ENCODE measurements around the gene TTL.

The TTL gene

DNA sequence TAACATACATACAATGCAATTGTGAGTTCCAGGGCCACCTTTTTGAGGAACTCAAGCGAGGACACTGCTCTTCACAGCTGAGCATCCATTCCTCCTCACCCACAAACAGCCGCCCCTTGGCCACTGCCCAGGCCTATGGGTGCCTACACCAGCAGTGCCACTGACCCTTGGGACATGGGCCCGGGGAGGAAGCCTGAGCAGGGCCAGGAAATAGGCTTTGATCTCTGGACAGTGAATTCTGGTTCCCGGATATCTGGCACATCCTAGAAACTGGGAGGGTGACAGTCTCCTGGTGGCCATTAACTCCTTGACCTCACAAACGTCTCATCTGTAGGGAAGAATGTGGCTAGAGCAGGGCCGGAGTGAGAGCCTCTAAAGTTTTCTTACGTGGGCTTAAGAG lies 5.5 kb upstream of the TTL start:
- Histone ChIP-seq H3K36me3 (ENCODE audit: control insufficient read depth, insufficient read depth, low read length) (no peaks in the 10 kb centered on the region), H3K4me3 (ENCODE audit: low read length) (no peak overlapping the region), H3K27ac (ENCODE audit: low read length) (no peak overlapping the region), H3K9me3 (ENCODE audit: control insufficient read depth, insufficient read depth, low read length) (no peaks in the 10 kb centered on the region), H3K27me3 (ENCODE audit: control insufficient read depth, insufficient read depth, low read length) (no peaks in the 10 kb centered on the region), H3K4me1 (ENCODE audit: control insufficient read depth, insufficient read depth, low read length) (0 out of 2 replicates have a peak, but pooled peaks cover 2% of the 10 kb centered on the region)
- WGBS (ENCODE audit: insufficient coverage, insufficient read length), result no CpG with 5 or more reads among the region's 7 CpGs
- no peak for DNase-seq (ENCODE audit: low read depth, low spot score)

DNA sequence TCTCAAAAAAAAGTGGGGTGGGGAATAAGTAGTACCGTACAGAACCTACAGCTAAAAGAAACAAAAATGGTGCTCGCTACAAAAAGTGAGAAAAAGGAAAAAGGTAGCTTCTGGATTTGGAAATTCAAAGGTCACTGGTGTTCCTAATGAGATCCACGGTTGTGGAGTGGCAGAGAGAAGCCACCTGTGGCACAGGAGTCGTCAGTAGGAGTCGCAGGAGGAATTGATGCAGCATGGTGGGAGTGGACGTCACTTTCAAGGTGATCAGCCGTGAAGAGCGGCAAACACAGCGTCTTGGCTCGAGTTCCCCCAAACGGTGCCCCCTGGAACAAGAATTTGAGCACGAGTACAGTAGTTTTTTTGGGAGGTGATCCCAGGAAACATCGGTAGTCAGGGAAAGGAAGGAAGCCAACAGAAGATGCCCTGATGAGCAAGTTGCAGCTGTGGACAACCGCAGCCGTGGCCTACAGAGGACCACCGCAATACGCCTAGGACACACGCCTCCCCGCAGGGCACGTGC lies 1.4 kb upstream of the TTL start:
- H3K27ac ChIP-seq (ENCODE audit: low read length), result no peak overlapping the region
- H3K9me3 ChIP-seq (ENCODE audit: control insufficient read depth, insufficient read depth, low read length), result no peaks in the 10 kb centered on the region
- no CpG with 5 or more reads among the region's 20 CpGs for WGBS (ENCODE audit: insufficient coverage, insufficient read length)
- no peaks in the 10 kb centered on the region for H3K27me3 ChIP-seq (ENCODE audit: control insufficient read depth, insufficient read depth, low read length)
- no peaks in the 10 kb centered on the region for H3K36me3 ChIP-seq (ENCODE audit: control insufficient read depth, insufficient read depth, low read length)
- no peak for DNase-seq (ENCODE audit: low read depth, low spot score)
- H3K4me1 ChIP-seq (ENCODE audit: control insufficient read depth, insufficient read depth, low read length), result 0 out of 2 replicates have a peak, but pooled peaks cover 2% of the 10 kb centered on the region
- H3K4me3 ChIP-seq (ENCODE audit: low read length), result peak overlapping the region; percentile 84; the same call in 1 of the 2 replicates

GRCh38 chr2:112481050-112481527 lies 867 bp upstream of the TTL start:
- Histone ChIP-seq H3K4me3 (ENCODE audit: low read length) (peak overlapping the region; percentile 84; the same call in 1 of the 2 replicates), H3K27me3 (ENCODE audit: control insufficient read depth, insufficient read depth, low read length) (no peaks in the 10 kb centered on the region), H3K9me3 (ENCODE audit: control insufficient read depth, insufficient read depth, low read length) (no peaks in the 10 kb centered on the region), H3K36me3 (ENCODE audit: control insufficient read depth, insufficient read depth, low read length) (no peaks in the 10 kb centered on the region), H3K27ac (ENCODE audit: low read length) (no peak overlapping the region), H3K4me1 (ENCODE audit: control insufficient read depth, insufficient read depth, low read length) (0 out of 2 replicates have a peak, but pooled peaks cover 2% of the 10 kb centered on the region)
- DNase-seq (ENCODE audit: low read depth, low spot score), result no peak
- WGBS (ENCODE audit: insufficient coverage, insufficient read length), result no CpG with 5 or more reads among the region's 19 CpGs

GRCh38 chr2:112482309-112483041 lies 519 bp downstream of the TTL start:
- no peaks in the 10 kb centered on the region for H3K27me3 ChIP-seq (ENCODE audit: control insufficient read depth, insufficient read depth, low read length)
- H3K9me3 ChIP-seq (ENCODE audit: control insufficient read depth, insufficient read depth, low read length), result no peaks in the 10 kb centered on the region
- no peak overlapping the region for H3K27ac ChIP-seq (ENCODE audit: low read length)
- peak overlapping the region; percentile 84 for H3K4me3 ChIP-seq (ENCODE audit: low read length)
- 0 out of 2 replicates have a peak, but pooled peaks cover 2% of the 10 kb centered on the region for H3K4me1 ChIP-seq (ENCODE audit: control insufficient read depth, insufficient read depth, low read length)
- no CpG with 5 or more reads among the region's 77 CpGs for WGBS (ENCODE audit: insufficient coverage, insufficient read length)
- no peaks in the 10 kb centered on the region for H3K36me3 ChIP-seq (ENCODE audit: control insufficient read depth, insufficient read depth, low read length)
- DNase-seq (ENCODE audit: low read depth, low spot score), result no peak

- Histone ChIP-seq H3K27ac (ENCODE audit: low read length) (no peak overlapping the region), H3K36me3 (ENCODE audit: control insufficient read depth, insufficient read depth, low read length) (no peaks in the 10 kb centered on the region), H3K4me1 (ENCODE audit: control insufficient read depth, insufficient read depth, low read length) (0 out of 2 replicates have a peak, but pooled peaks cover 2% of the 10 kb centered on the region), H3K27me3 (ENCODE audit: control insufficient read depth, insufficient read depth, low read length) (no peaks in the 10 kb centered on the region), H3K4me3 (ENCODE audit: low read length) (peak overlapping the region; percentile 84; the same call in 1 of the 2 replicates), H3K9me3 (ENCODE audit: control insufficient read depth, insufficient read depth, low read length) (no peaks in the 10 kb centered on the region)
- DNase-seq (ENCODE audit: low read depth, low spot score), result no peak
- no CpG with 5 or more reads among the region's 10 CpGs for WGBS (ENCODE audit: insufficient coverage, insufficient read length)
These were observed 1.1 kb downstream of the TTL start for GRCh38 chr2:112483042-112483473.

DNA sequence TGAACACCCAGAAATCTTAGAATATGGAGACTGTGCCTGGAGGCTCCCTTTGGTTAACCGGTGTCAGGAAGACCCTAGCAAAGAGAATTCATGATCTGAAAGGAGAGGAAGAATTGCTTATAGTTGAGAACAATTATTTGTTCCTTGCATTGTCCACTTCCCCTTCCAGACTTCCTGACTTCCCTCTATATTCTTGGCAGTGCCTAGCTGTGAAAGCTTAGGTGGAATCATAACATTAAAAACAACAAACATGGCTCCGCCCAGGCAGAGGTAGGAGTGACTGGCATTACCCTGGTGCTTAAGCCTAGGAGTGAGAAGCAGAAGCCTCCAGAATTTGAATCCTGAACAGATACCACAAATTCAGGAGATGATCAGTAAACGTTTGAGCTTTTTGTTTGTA lies 1.9 kb downstream of the TTL start:
- Histone ChIP-seq H3K27ac (ENCODE audit: low read length) (no peak overlapping the region), H3K9me3 (ENCODE audit: control insufficient read depth, insufficient read depth, low read length) (no peaks in the 10 kb centered on the region), H3K27me3 (ENCODE audit: control insufficient read depth, insufficient read depth, low read length) (no peaks in the 10 kb centered on the region), H3K4me3 (ENCODE audit: low read length) (no peak overlapping the region), H3K36me3 (ENCODE audit: control insufficient read depth, insufficient read depth, low read length) (no peaks in the 10 kb centered on the region), H3K4me1 (ENCODE audit: control insufficient read depth, insufficient read depth, low read length) (0 out of 2 replicates have a peak, but pooled peaks cover 2% of the 10 kb centered on the region)
- no peak for DNase-seq (ENCODE audit: low read depth, low spot score)
- WGBS (ENCODE audit: insufficient coverage, insufficient read length), result no CpG with 5 or more reads among the region's 3 CpGs

GRCh38 chr2:112485849-112486248 lies 3.9 kb downstream of the TTL start:
- no peak for DNase-seq (ENCODE audit: low read depth, low spot score)
- no peaks in the 10 kb centered on the region for H3K36me3 ChIP-seq (ENCODE audit: control insufficient read depth, insufficient read depth, low read length)
- no peak overlapping the region for H3K4me3 ChIP-seq (ENCODE audit: low read length)
- no CpG with 5 or more reads among the region's 6 CpGs for WGBS (ENCODE audit: insufficient coverage, insufficient read length)
- no peaks in the 10 kb centered on the region for H3K9me3 ChIP-seq (ENCODE audit: control insufficient read depth, insufficient read depth, low read length)
- 0 out of 2 replicates have a peak, but pooled peaks cover under 1% of the 10 kb centered on the region for H3K4me1 ChIP-seq (ENCODE audit: control insufficient read depth, insufficient read depth, low read length)
- no peak overlapping the region for H3K27ac ChIP-seq (ENCODE audit: low read length)
- no peaks in the 10 kb centered on the region for H3K27me3 ChIP-seq (ENCODE audit: control insufficient read depth, insufficient read depth, low read length)

DNA sequence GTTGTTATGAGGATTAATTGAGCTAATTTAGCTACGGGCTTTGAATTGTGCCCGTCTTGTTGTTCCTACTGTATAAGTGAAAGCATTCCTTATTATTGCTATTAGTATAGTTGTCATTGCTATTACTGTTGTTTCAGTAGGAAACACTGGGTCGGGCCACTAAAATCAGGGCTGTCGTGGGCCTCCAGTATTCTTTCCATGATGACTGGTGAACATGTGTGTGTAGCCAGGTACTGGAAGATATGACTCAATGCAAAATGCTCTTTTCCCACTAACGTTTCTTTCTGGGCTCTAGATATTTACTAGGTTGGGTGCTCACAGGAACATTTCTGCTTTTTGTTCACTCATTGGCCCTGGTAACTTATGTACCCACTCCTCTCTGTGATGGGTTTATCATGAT lies 4.9 kb downstream of the TTL start:
- no CpG with 5 or more reads among the region's 5 CpGs for WGBS (ENCODE audit: insufficient coverage, insufficient read length)
- no peak overlapping the region for H3K27ac ChIP-seq (ENCODE audit: low read length)
- no peaks in the 10 kb centered on the region for H3K9me3 ChIP-seq (ENCODE audit: control insufficient read depth, insufficient read depth, low read length)
- H3K4me3 ChIP-seq (ENCODE audit: low read length), result no peak overlapping the region
- no peaks in the 10 kb centered on the region for H3K36me3 ChIP-seq (ENCODE audit: control insufficient read depth, insufficient read depth, low read length)
- no peaks in the 10 kb centered on the region for H3K27me3 ChIP-seq (ENCODE audit: control insufficient read depth, insufficient read depth, low read length)
- no peak for DNase-seq (ENCODE audit: low read depth, low spot score)
- H3K4me1 ChIP-seq (ENCODE audit: control insufficient read depth, insufficient read depth, low read length), result no peaks in the 10 kb centered on the region

- Histone ChIP-seq H3K4me3 (ENCODE audit: low read length) (no peak overlapping the region), H3K27ac (ENCODE audit: low read length) (no peak overlapping the region), H3K9me3 (ENCODE audit: control insufficient read depth, insufficient read depth, low read length) (no peaks in the 10 kb centered on the region), H3K4me1 (ENCODE audit: control insufficient read depth, insufficient read depth, low read length) (no peaks in the 10 kb centered on the region), H3K27me3 (ENCODE audit: control insufficient read depth, insufficient read depth, low read length) (no peaks in the 10 kb centered on the region), H3K36me3 (ENCODE audit: control insufficient read depth, insufficient read depth, low read length) (no peaks in the 10 kb centered on the region)
- WGBS (ENCODE audit: insufficient coverage, insufficient read length), result no CpG with 5 or more reads among the region's 4 CpGs
- no peak for DNase-seq (ENCODE audit: low read depth, low spot score)
These were observed 5.5 kb downstream of the TTL start for GRCh38 chr2:112487444-112487961.

DNA sequence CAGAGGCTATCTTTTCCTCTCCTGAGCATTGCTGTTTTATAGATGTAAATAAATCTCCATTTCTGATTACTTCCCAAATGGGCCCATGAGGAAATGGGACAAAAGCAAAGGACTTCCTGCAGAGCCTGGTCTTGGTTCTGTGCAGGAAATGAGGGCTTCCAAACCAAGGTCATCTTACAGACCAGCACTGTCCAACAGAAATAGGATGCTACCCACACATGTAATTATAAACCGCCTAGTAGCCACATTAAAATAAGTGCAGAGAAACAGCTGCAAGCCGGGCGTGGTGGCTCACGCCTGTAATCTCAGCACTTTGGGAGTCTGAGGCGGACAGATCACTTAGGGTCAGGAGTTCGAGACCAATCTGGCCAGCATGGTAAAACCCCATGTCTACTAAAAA lies 6.2 kb downstream of the TTL start:
- Histone ChIP-seq H3K27me3 (ENCODE audit: control insufficient read depth, insufficient read depth, low read length) (no peaks in the 10 kb centered on the region), H3K27ac (ENCODE audit: low read length) (no peak overlapping the region), H3K36me3 (ENCODE audit: control insufficient read depth, insufficient read depth, low read length) (no peaks in the 10 kb centered on the region), H3K9me3 (ENCODE audit: control insufficient read depth, insufficient read depth, low read length) (no peaks in the 10 kb centered on the region), H3K4me3 (ENCODE audit: low read length) (no peak overlapping the region), H3K4me1 (ENCODE audit: control insufficient read depth, insufficient read depth, low read length) (peaks cover 1% of the 10 kb centered on the region; the same call in 1 of the 2 replicates)
- no peak for DNase-seq (ENCODE audit: low read depth, low spot score)
- no CpG with 5 or more reads among the region's 6 CpGs for WGBS (ENCODE audit: insufficient coverage, insufficient read length)

All from iPS DF 6.9 (cell line).